HFF-Myc (cell line): ENCODE results near the gene SNED1.

Experiments
- DNase-seq: peaks from one replicate; pipeline ENCODE4 v3.0.0-alpha.2; 2011; ENCODE audit warnings: low read depth; ENCODE audit errors: extremely low read depth
- H3K4me3 ChIP-seq: replicated peaks from 2 replicates; pipeline ENCODE4 v1.5.1; 2011; ENCODE audit warnings: low read depth, mild to moderate bottlenecking, control low read depth, low read length
- TF ChIP-seq, protein P1 (sequence below): IDR thresholded peaks from 2 replicates; pipeline ENCODE4 v1.5.1; 2012; ENCODE audit warnings: mild to moderate bottlenecking, low read depth, low read length, control low read depth; ENCODE audit errors: missing control alignments

SNED1 gene

DNA sequence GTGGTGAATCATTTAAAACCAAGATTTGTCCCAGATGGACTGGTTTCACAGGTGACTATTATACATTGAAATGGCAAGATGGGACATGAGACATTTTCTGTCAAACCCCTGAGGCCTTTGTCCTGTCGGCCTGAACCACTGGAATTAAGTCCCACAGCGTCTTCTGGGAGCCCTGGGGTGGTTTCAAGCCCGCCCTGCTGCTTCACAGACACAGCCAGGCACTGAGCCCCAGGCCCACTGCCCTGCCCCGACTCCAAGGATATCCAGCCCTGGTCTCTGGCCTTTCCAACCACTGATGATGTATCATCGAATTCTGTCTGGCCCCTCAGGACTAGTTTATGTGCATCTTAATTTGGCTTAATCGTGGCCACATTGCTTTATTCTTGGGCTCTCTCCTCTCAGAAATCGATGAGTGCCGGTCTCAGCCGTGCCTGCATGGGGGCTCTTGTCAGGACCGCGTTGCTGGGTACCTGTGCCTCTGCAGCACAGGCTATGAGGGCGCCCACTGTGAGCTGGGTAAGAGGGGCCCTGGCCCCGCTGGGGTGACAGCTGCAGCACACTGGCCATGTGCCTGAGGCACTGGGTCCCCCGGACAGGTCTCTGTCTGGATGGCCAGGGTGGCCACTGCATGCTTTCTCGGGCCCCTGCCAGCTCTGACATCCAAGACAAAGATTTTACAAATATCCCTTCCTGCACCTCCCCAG lies 64.1 kb downstream of the SNED1 start:
- TF ChIP-seq, protein P1, sequence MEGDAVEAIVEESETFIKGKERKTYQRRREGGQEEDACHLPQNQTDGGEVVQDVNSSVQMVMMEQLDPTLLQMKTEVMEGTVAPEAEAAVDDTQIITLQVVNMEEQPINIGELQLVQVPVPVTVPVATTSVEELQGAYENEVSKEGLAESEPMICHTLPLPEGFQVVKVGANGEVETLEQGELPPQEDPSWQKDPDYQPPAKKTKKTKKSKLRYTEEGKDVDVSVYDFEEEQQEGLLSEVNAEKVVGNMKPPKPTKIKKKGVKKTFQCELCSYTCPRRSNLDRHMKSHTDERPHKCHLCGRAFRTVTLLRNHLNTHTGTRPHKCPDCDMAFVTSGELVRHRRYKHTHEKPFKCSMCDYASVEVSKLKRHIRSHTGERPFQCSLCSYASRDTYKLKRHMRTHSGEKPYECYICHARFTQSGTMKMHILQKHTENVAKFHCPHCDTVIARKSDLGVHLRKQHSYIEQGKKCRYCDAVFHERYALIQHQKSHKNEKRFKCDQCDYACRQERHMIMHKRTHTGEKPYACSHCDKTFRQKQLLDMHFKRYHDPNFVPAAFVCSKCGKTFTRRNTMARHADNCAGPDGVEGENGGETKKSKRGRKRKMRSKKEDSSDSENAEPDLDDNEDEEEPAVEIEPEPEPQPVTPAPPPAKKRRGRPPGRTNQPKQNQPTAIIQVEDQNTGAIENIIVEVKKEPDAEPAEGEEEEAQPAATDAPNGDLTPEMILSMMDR: no peak
- DNase-seq: no peak
- H3K4me3 ChIP-seq: no peak overlapping the region

DNA sequence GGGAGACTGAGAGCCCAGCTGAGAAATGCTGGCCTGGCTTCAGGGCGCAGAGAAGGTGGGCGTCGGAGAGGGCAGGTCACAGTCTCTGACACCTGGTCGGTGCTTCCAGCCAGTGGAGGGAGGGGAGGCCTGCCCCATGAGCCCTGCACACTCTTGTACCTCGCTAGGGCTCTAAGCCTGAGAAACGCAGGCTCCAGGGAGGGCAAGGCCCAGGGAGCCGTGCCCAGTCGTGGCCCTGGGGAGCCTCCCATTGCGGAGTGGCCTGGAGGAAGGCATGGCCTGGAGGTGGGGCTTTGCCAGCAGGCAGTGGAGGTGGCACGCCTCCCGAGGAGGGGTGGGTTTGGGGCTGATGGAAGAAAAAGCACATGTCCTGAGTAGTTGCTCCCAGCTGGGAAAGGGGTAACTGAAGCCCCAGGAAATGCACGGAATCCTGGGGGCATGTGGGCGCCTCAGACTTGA lies 64.7 kb downstream of the SNED1 start:
- no peak overlapping the region for H3K4me3 ChIP-seq
- TF ChIP-seq, protein P1: no peak
- DNase-seq: no peak

DNA sequence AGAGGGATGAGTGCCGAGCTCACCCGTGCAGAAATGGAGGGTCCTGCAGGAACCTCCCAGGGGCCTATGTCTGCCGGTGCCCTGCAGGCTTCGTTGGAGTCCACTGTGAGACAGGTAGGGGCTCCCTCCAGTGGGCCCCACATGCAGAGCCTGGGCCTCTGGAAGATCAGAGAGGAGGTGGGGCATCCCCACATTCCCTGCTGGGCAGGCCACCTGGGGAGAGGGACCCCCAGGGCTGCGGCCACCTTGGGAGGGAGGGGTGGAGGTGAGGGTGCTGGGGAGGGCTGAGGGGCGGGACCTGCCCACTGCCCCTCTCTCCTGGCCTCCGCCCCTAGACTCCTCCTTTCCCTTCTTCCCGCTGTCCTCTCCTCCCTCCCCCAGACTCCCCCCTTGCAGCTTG lies 65.2 kb downstream of the SNED1 start:
- no peak overlapping the region for H3K4me3 ChIP-seq
- TF ChIP-seq, protein P1: no peak

DNA sequence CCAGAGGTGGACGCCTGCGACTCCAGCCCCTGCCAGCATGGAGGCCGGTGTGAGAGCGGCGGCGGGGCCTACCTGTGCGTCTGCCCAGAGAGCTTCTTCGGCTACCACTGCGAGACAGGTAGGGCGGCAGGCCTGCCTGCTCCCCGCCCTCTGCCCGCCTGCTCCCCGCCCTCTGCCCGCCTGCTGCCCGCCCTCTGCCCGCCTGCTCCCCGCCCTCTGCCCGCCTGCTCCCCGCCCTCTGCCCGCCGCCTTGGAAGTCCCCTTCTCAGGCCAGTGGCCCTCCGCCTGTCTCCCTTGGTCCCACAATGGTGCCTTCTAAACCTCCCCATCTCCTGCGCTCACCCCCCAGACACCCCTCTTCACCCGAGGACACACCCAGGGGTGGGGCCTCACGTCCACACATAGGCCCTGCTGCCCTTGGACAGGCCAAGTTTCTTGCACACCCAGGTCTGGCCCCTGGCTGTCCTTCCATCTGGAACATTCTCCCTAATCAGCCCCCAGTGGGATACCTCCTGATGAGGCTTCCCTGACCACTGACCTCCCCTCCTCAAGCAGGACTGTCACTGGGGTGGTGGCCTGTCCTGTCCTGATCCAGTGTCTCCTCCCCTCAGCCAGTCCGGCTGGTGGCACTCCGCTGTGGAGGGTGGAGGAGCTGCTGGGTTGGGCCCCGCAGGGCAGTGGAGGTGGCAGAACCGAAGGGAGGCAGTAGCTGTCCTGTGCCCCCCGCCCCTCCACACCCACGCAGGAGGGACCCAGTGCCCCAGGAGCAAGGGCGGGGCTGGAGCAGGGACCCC lies 65.8 kb downstream of the SNED1 start:
- TF ChIP-seq, protein P1: no peak
- H3K4me3 ChIP-seq: no peak overlapping the region
- no peak for DNase-seq

More for the DNA sequence above, 65.2 kb downstream of the SNED1 start:
- no peak for DNase-seq

DNA sequence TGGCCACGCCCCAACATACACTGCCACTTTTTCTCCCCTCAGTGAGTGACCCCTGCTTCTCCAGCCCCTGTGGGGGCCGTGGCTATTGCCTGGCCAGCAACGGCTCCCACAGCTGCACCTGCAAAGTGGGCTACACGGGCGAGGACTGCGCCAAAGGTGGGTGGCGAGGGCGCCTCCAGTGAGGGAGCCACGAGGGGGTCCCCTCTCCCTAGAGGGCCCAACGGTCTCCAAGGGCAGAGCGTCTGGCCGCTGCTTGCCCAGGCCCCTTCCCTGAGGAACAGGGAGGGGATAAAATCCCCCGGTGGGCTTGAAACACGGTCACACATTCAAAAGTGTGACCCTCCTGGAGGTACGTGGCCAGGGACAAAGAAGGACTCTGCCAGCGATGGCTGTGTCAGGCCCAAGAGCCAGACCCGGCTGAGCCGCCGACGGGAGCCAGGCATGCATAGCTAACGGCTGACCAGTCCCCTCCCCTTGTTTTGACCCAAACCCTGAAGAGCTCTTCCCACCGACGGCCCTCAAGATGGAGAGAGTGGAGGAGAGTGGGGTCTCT lies 66.5 kb downstream of the SNED1 start:
- no peak for DNase-seq
- no peak overlapping the region for H3K4me3 ChIP-seq
- TF ChIP-seq, protein P1: no peak

DNA sequence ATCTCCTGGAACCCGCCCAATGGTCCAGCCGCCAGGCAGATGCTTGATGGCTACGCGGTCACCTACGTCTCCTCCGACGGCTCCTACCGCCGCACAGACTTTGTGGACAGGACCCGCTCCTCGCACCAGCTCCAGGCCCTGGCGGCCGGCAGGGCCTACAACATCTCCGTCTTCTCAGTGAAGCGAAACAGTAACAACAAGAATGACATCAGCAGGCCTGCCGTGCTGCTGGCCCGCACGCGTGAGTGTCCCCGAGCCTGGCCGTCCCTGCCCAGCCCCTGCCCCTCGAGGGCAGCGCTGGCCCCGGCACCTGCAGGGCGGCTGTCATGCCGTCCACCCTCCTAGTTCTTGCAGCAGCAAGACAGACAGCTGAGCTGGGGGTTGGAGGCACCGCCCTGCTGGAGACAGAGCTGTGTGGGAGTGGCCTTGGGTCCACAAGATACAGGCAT lies 67.0 kb downstream of the SNED1 start:
- DNase-seq: no peak
- TF ChIP-seq, protein P1: no peak

More for the DNA sequence above, 67.0 kb downstream of the SNED1 start:
- H3K4me3 ChIP-seq: no peak overlapping the region
